Stomach (tissue), 9 donors: ENCODE data around the gene NUAK1. TPM values are rescaled to one million over a fixed set of nuclear protein-coding genes. Genes with fewer than 3 reads are reported as not detected.

Experiments
- DNase-seq, 2 donors: peaks; one replicate each; pipeline versions ENCODE4 v3.0.0 to v3.0.0-alpha.2; 2013 to 2019
- H3K27ac ChIP-seq, 5 donors: fragments of 200-600 bp in 4 of 5; sonication (generic) in 4 of 5; one replicate each; pipeline ENCODE4 v1.5.1; 2013 to 2019; ENCODE audit warnings: mild to moderate bottlenecking in 1 of 5, moderate library complexity in 1 of 5
- H3K27me3 ChIP-seq, 3 donors: fragments of 200-600 bp; sonication (generic); one replicate each; pipeline ENCODE4 v1.5.1; 2017 to 2019; ENCODE audit warnings: mixed run types in 1 of 3
- H3K36me3 ChIP-seq, 4 donors: fragments of 200-600 bp; sonication (generic); 1 replicate in 3 of 4; 2 replicates in 1 of 4; pipeline ENCODE4 v1.5.1; 2016 to 2019
- H3K4me1 ChIP-seq, 4 donors: fragments of 200-600 bp; sonication (generic); one replicate each; pipeline ENCODE4 v1.5.1; 2016 to 2019
- H3K4me3 ChIP-seq, 4 donors: fragments of 200-600 bp; sonication (generic) in 3 of 4; one replicate each; pipeline ENCODE4 v1.5.1; 2016 to 2019; ENCODE audit warnings: mild to moderate bottlenecking in 1 of 4
- H3K9me3 ChIP-seq, 4 donors: fragments of 200-600 bp; sonication (generic); one replicate each; pipeline ENCODE4 v1.5.1; 2016 to 2019
- CTCF ChIP-seq, 7 experiments: fragments of 450-650 bp in 4 of 7; fragments of 200-600 bp in 3 of 7; sonication (generic) in 3 of 7; IDR thresholded peaks; one replicate each; pipeline ENCODE4 v1.5.1; 2016 to 2019; ENCODE audit warnings: antibody characterized with exemption in 7 of 7, control low read depth in 2 of 7, mild to moderate bottlenecking in 1 of 7
- EP300 ChIP-seq: sonication (generic); formaldehyde crosslinking; IDR thresholded peaks from one replicate; pipeline ENCODE4 v1.6.1; 2017; ENCODE audit warnings: antibody characterized with exemption
- POLR2A ChIP-seq, 4 donors: fragments of 450-650 bp; IDR thresholded peaks; one replicate each; pipeline ENCODE4 v1.6.1; 2016; ENCODE audit warnings: antibody characterized with exemption in 4 of 4, control low read depth in 2 of 4, mild to moderate bottlenecking in 1 of 4, moderate library complexity in 1 of 4
- POLR2AphosphoS5 ChIP-seq, 3 donors: sonication (generic); formaldehyde crosslinking; IDR thresholded peaks; one replicate each; pipeline ENCODE4 v1.6.1; 2016; ENCODE audit warnings: antibody characterized with exemption in 3 of 3
- WGBS, 5 donors: extraction: QIAGEN DNeasy Blood & Tissue Kit in 3 of 5; methylation state at CpG; one replicate each; pipeline versions ENCODE4 v1.1.5 to v1.1.7; 2013 to 2018; 5-methylcytosine and 5-hydroxymethylcytosine counted together
- intact Hi-C: fragments of 100-400 bp; cut with DNase I; formaldehyde crosslinking; loops from one replicate; pipeline ENCODE4 v1.15.1; 2023; ENCODE audit warnings: low total_unique reads
- polyA plus RNA-seq, 3 donors: library from polyadenylated mRNA; stranded (reverse); fragments of 200-250 nt; gene quantifications; one replicate each; pipeline ENCODE4 v1.2.3, GENCODE V29; 2013
- total RNA-seq, 5 donors: library from RNA; depleted of rRNA; stranded (reverse); fragments of >200 nt; gene quantifications; one replicate each; pipeline versions ENCODE4 v1.1.0 to v1.2.3, GENCODE V29; 2014 to 2016
- donor health status: healthy with polysubstance abuse.
- donor health status: Bipolar disorder and iron deficiency.
- donor health status: healthy.

The NUAK1 gene
- total and polyA plus RNA-seq, 8 donors: 0.58 to 79.0 (median 4.3) TPM

- intact Hi-C loops: no loop called here
- 83 to 96% (median 92%) methylated on average over 5 of the region's 5 CpGs for WGBS, 5 donors
- no peak for TF ChIP-seq POLR2AphosphoS5 (IDR thresholded peaks at IDR 0.05)
- no peak for TF ChIP-seq CTCF (IDR thresholded peaks at IDR 0.05)
- TF ChIP-seq EP300: no peak
- TF ChIP-seq POLR2A (IDR thresholded peaks at IDR 0.05): no peak
Observed at GRCh38 chr12:106101803-106102202, 37.0 kb downstream of the NUAK1 start.

GRCh38 chr12:106098691-106099200 is 40.0 kb downstream of the NUAK1 start:
- Histone ChIP-seq H3K36me3 (peaks cover 0 to 4% (median under 1%) of the 10 kb centered on the region in 4 donors), H3K9me3 (no peaks in the 10 kb centered on the region), H3K4me1 (peaks cover 9 to 15% (median 12%) of the 10 kb centered on the region in 4 donors), H3K4me3 (no peak overlapping the region), H3K27ac (no peak overlapping the region), H3K27me3 (no peaks in the 10 kb centered on the region)
- TF ChIP-seq POLR2A (IDR thresholded peaks at IDR 0.05) (no peak), POLR2AphosphoS5 (IDR thresholded peaks at IDR 0.05) (no peak)
- intact Hi-C loops: no loop called here
- WGBS, 5 donors: 58 to 72% (median 63%) methylated on average over 6 of the region's 6 CpGs
- DNase-seq: no peak

More at GRCh38 chr12:106101803-106102202, 37.0 kb downstream of the NUAK1 start:
- no peak for DNase-seq
- H3K27me3 ChIP-seq: no peaks in the 10 kb centered on the region
- no peaks in the 10 kb centered on the region for H3K9me3 ChIP-seq
- peaks cover 0 to 5% (median 2%) of the 10 kb centered on the region in 4 donors for H3K36me3 ChIP-seq
- H3K4me3 ChIP-seq: no peak overlapping the region
- H3K27ac ChIP-seq: no peak overlapping the region
- peaks cover 7 to 17% (median 12%) of the 10 kb centered on the region in 4 donors for H3K4me1 ChIP-seq

- TF ChIP-seq POLR2AphosphoS5 (IDR thresholded peaks at IDR 0.05): no peak
- TF ChIP-seq POLR2A (IDR thresholded peaks at IDR 0.05): no peak
- TF ChIP-seq CTCF (IDR thresholded peaks at IDR 0.05): no peak
- no peak for TF ChIP-seq EP300
- no peak for DNase-seq
- intact Hi-C loops: no loop called here
- Histone ChIP-seq H3K27me3 (no peaks in the 10 kb centered on the region), H3K36me3 (no peaks in the 10 kb centered on the region), H3K27ac (peak overlapping the region in 2 of 5 donors; percentile 37 to 38), H3K9me3 (no peaks in the 10 kb centered on the region), H3K4me1 (peaks cover 9 to 15% (median 12%) of the 10 kb centered on the region in 4 donors), H3K4me3 (no peak overlapping the region)
- 63 to 85% (median 72%) methylated on average over 2 of the region's 2 CpGs for WGBS, 5 donors
Observed at GRCh38 chr12:106097011-106097410, 41.7 kb downstream of the NUAK1 start.

- Histone ChIP-seq H3K9me3 (no peaks in the 10 kb centered on the region), H3K36me3 (no peaks in the 10 kb centered on the region), H3K27me3 (no peaks in the 10 kb centered on the region), H3K4me1 (peaks cover 9 to 20% (median 12%) of the 10 kb centered on the region in 4 donors), H3K4me3 (no peak overlapping the region), H3K27ac (peak overlapping the region in 3 of 5 donors; percentile 18 to 38 (median 37))
- peak; percentile 28 to 56 for DNase-seq
- intact Hi-C loops: no loop called here
- TF ChIP-seq EP300: no peak
- peak in 2 of 3 donors; percentile 13 to 17 for TF ChIP-seq POLR2AphosphoS5 (IDR thresholded peaks at IDR 0.05)
- no peak for TF ChIP-seq POLR2A (IDR thresholded peaks at IDR 0.05)
- no peak for TF ChIP-seq CTCF (IDR thresholded peaks at IDR 0.05)
- WGBS, 5 donors: 16 to 34% (median 19%) methylated on average over 12 of the region's 12 CpGs
Observed at GRCh38 chr12:106096376-106096775, 42.4 kb downstream of the NUAK1 start.

GRCh38 chr12:106094304-106094703 is 44.5 kb downstream of the NUAK1 start:
- Histone ChIP-seq H3K36me3 (no peaks in the 10 kb centered on the region), H3K27me3 (no peaks in the 10 kb centered on the region), H3K4me1 (peaks cover 14 to 40% (median 24%) of the 10 kb centered on the region in 4 donors), H3K4me3 (no peak overlapping the region), H3K27ac (no peak overlapping the region), H3K9me3 (no peaks in the 10 kb centered on the region)
- TF ChIP-seq POLR2AphosphoS5 (IDR thresholded peaks at IDR 0.05) (no peak), EP300 (no peak), CTCF (IDR thresholded peaks at IDR 0.05) (no peak), POLR2A (IDR thresholded peaks at IDR 0.05) (no peak)
- WGBS, 5 donors: 68 to 83% (median 75%) methylated on average over 5 of the region's 5 CpGs
- DNase-seq: no peak
- intact Hi-C loops: no loop called here
